Mesenchymal stem cell (in vitro differentiated cells and primary cell): ENCODE measurements around the gene GARIN5B.

Source experiments
- DNase-seq: peaks from one replicate; pipeline ENCODE4 v3.0.0-alpha.2; 2013
- H2AFZ ChIP-seq: one replicate; pipeline ENCODE4 v1.6.1; 2013; ENCODE audit warnings: low read depth, mild to moderate bottlenecking, control low read depth, inconsistent platforms, low read length, moderate library complexity
- H2AK5ac ChIP-seq: 2 replicates; pipeline ENCODE4 v1.6.1; 2013; ENCODE audit warnings: low read length, moderate library complexity, mild to moderate bottlenecking, inconsistent platforms; ENCODE audit not compliant: severe bottlenecking
- H2BK120ac ChIP-seq: one replicate; pipeline ENCODE4 v1.6.1; 2013; ENCODE audit warnings: low read depth, mild to moderate bottlenecking, inconsistent platforms, low read length, moderate library complexity
- H2BK12ac ChIP-seq, 2 experiments: one replicate each; pipeline ENCODE4 v1.6.1; 2013; ENCODE audit warnings: inconsistent platforms in 2 of 2, low read length in 2 of 2, mild to moderate bottlenecking in 2 of 2, moderate library complexity in 2 of 2, control low read depth in 1 of 2
- H2BK15ac ChIP-seq: one replicate; pipeline ENCODE4 v1.6.1; 2013; ENCODE audit warnings: mild to moderate bottlenecking, low read depth, inconsistent platforms; ENCODE audit not compliant: poor library complexity, severe bottlenecking
- H2BK5ac ChIP-seq: 2 replicates; pipeline ENCODE4 v1.6.1; 2013; ENCODE audit warnings: low read depth, mild to moderate bottlenecking, low read length, control low read depth, inconsistent platforms; ENCODE audit not compliant: poor library complexity, severe bottlenecking
- H3K14ac ChIP-seq, 2 experiments: one replicate each; pipeline ENCODE4 v1.6.1; 2013; ENCODE audit warnings: inconsistent platforms in 2 of 2, low read length in 2 of 2, control low read depth in 1 of 2, mild to moderate bottlenecking in 1 of 2, moderate library complexity in 1 of 2
- H3K18ac ChIP-seq, 2 experiments: one replicate each; pipeline ENCODE4 v1.6.1; 2013; ENCODE audit warnings: inconsistent platforms in 2 of 2, low read length in 2 of 2, control low read depth in 1 of 2, low read depth in 1 of 2, mild to moderate bottlenecking in 1 of 2
- H3K23ac ChIP-seq, 2 experiments: one replicate each; pipeline ENCODE4 v1.6.1; 2013; ENCODE audit warnings: inconsistent platforms in 2 of 2, low read length in 2 of 2, mild to moderate bottlenecking in 2 of 2, moderate library complexity in 2 of 2, control low read depth in 1 of 2
- H3K27ac ChIP-seq: 2 replicates; pipeline ENCODE4 v1.5.1; 2013; ENCODE audit warnings: mild to moderate bottlenecking, moderate library complexity, low read length, control low read depth, inconsistent platforms; ENCODE audit not compliant: poor library complexity, severe bottlenecking
- H3K27me3 ChIP-seq, 2 experiments: 2 replicates each; pipeline versions ENCODE4 v1.6.1 to v1.7.0; 2013; ENCODE audit warnings: low read length in 2 of 2, mild to moderate bottlenecking in 2 of 2, moderate library complexity in 2 of 2, control low read depth in 1 of 2, inconsistent platforms in 1 of 2; ENCODE audit not compliant: control insufficient read depth in 1 of 2, insufficient read depth in 1 of 2
- H3K36me3 ChIP-seq, 2 experiments: 2 replicates each; pipeline versions ENCODE4 v1.6.1 to v1.7.0; 2013; ENCODE audit warnings: low read length in 2 of 2, control low read depth in 1 of 2, inconsistent platforms in 1 of 2, low read depth in 1 of 2, mild to moderate bottlenecking in 1 of 2; ENCODE audit not compliant: insufficient read depth in 2 of 2, control insufficient read depth in 1 of 2
- H3K4ac ChIP-seq, 2 experiments: one replicate each; pipeline ENCODE4 v1.6.1; 2013; ENCODE audit warnings: inconsistent platforms in 2 of 2, low read length in 2 of 2, mild to moderate bottlenecking in 2 of 2, moderate library complexity in 2 of 2, control low read depth in 1 of 2, low read depth in 1 of 2
- H3K4me1 ChIP-seq: 2 replicates; pipeline ENCODE4 v1.6.1; 2013; ENCODE audit warnings: low read depth, low read length, control low read depth; ENCODE audit not compliant: control insufficient read depth, insufficient read depth
- H3K4me2 ChIP-seq: 2 replicates; pipeline ENCODE4 v1.6.1; 2013; ENCODE audit warnings: low read length, mild to moderate bottlenecking, inconsistent platforms; ENCODE audit not compliant: poor library complexity, severe bottlenecking
- H3K4me3 ChIP-seq, 2 experiments: 2 replicates each; pipeline versions ENCODE4 v1.5.1 to v1.7.0; 2013; ENCODE audit warnings: low read length in 2 of 2, mild to moderate bottlenecking in 2 of 2, control low read depth in 1 of 2, low read depth in 1 of 2; ENCODE audit not compliant: insufficient read depth in 1 of 2
- H3K79me1 ChIP-seq: replicated peaks from 2 replicates; pipeline ENCODE4 v1.6.1; 2013; ENCODE audit warnings: mild to moderate bottlenecking, control low read depth, low read length, inconsistent platforms; ENCODE audit not compliant: poor library complexity, severe bottlenecking
- H3K9ac ChIP-seq: 2 replicates; pipeline ENCODE4 v1.7.0; 2013; ENCODE audit warnings: mild to moderate bottlenecking, low read length, moderate library complexity
- H3K9me3 ChIP-seq: 2 replicates; pipeline ENCODE4 v1.7.0; 2013; ENCODE audit warnings: mild to moderate bottlenecking, low read length; ENCODE audit not compliant: control insufficient read depth
- H4K8ac ChIP-seq: one replicate; pipeline ENCODE4 v1.6.1; 2013; ENCODE audit warnings: inconsistent platforms, mild to moderate bottlenecking, low read length, moderate library complexity
- H4K91ac ChIP-seq: one replicate; pipeline ENCODE4 v1.6.1; 2013; ENCODE audit warnings: mild to moderate bottlenecking, low read length, inconsistent platforms
- WGBS: methylation state at CpG from one replicate; pipeline ENCODE4 v1.1.7; 2013; ENCODE audit warnings: mixed read lengths; 5-methylcytosine and 5-hydroxymethylcytosine counted together

GARIN5B gene

GRCh38 chr19:55341595-55342531, 21.2 kb downstream of the GARIN5B start:
- H3K4me2 ChIP-seq = peak overlapping the region; percentile 36
- H2AK5ac ChIP-seq = no peak overlapping the region
- H3K23ac ChIP-seq = no peak overlapping the region
- peaks cover 47% of the 10 kb centered on the region for H3K4me1 ChIP-seq
- H3K79me1 ChIP-seq = peaks cover 14% of the 10 kb centered on the region
- H2AFZ ChIP-seq = no peak overlapping the region
- H3K14ac ChIP-seq = no peak overlapping the region
- H3K9ac ChIP-seq = no peak overlapping the region
- no peak overlapping the region for H4K8ac ChIP-seq
- no peak overlapping the region for H2BK12ac ChIP-seq
- H3K36me3 ChIP-seq = peaks cover 16 to 52% of the 10 kb centered on the region in 2 experiments
- H2BK5ac ChIP-seq = no peak overlapping the region
- H3K27me3 ChIP-seq = peaks cover 0 to 5% of the 10 kb centered on the region in 2 experiments
- no peak overlapping the region for H3K27ac ChIP-seq
- no peak overlapping the region for H2BK120ac ChIP-seq
- DNase-seq = peak; percentile 30
- H3K4ac ChIP-seq = no peak overlapping the region
- peak overlapping the region; percentile 58 for H4K91ac ChIP-seq
- H3K9me3 ChIP-seq = no peaks in the 10 kb centered on the region
- WGBS = 92% methylated on average over 48 of the region's 50 CpGs
- H3K18ac ChIP-seq = no peak overlapping the region
- peak overlapping the region in 1 of 2 experiments; percentile 68 for H3K4me3 ChIP-seq
- peak overlapping the region; percentile 41 for H2BK15ac ChIP-seq

GRCh38 chr19:55341171-55341588, 21.9 kb downstream of the GARIN5B start:
- H3K4me3 ChIP-seq = peak overlapping the region in 1 of 2 experiments; percentile 93
- H3K27me3 ChIP-seq = peaks cover 0 to 9% of the 10 kb centered on the region in 2 experiments
- peaks cover 14% of the 10 kb centered on the region for H3K79me1 ChIP-seq
- peaks cover 47% of the 10 kb centered on the region for H3K4me1 ChIP-seq
- no peak overlapping the region for H2BK5ac ChIP-seq
- no peak overlapping the region for H2BK12ac ChIP-seq
- H2BK120ac ChIP-seq = no peak overlapping the region
- no peak overlapping the region for H3K27ac ChIP-seq
- no peak overlapping the region for H2AFZ ChIP-seq
- no peaks in the 10 kb centered on the region for H3K9me3 ChIP-seq
- no peak overlapping the region for H2AK5ac ChIP-seq
- H4K91ac ChIP-seq = no peak overlapping the region
- H3K9ac ChIP-seq = peak overlapping the region; percentile 93
- 6% methylated on average over 13 of the region's 15 CpGs for WGBS
- H2BK15ac ChIP-seq = no peak overlapping the region
- no peak overlapping the region for H3K4ac ChIP-seq
- DNase-seq = peak; percentile 65
- H3K36me3 ChIP-seq = peaks cover 16 to 45% of the 10 kb centered on the region in 2 experiments
- no peak overlapping the region for H4K8ac ChIP-seq
- peak overlapping the region; percentile 98 for H3K4me2 ChIP-seq
- no peak overlapping the region for H3K14ac ChIP-seq
- no peak overlapping the region for H3K18ac ChIP-seq
- no peak overlapping the region for H3K23ac ChIP-seq

GRCh38 chr19:55340784-55341147, 22.3 kb downstream of the GARIN5B start:
- peaks cover 14% of the 10 kb centered on the region for H3K79me1 ChIP-seq
- peak overlapping the region; percentile 45 for H4K91ac ChIP-seq
- H3K9me3 ChIP-seq = no peaks in the 10 kb centered on the region
- no peak overlapping the region for H2BK120ac ChIP-seq
- peaks cover 16 to 41% of the 10 kb centered on the region in 2 experiments for H3K36me3 ChIP-seq
- 5% methylated on average over 12 of the region's 24 CpGs for WGBS
- H3K9ac ChIP-seq = peak overlapping the region; percentile 93
- H3K18ac ChIP-seq = peak overlapping the region; percentile 3 to 91
- DNase-seq = peak; percentile 27
- peak overlapping the region; percentile 46 to 98 for H3K4ac ChIP-seq
- H3K27ac ChIP-seq = no peak overlapping the region
- H2BK5ac ChIP-seq = no peak overlapping the region
- peaks cover 0 to 9% of the 10 kb centered on the region in 2 experiments for H3K27me3 ChIP-seq
- peak overlapping the region; percentile 69 to 93 for H3K4me3 ChIP-seq
- no peak overlapping the region for H4K8ac ChIP-seq
- H3K23ac ChIP-seq = peak overlapping the region in 1 of 2 experiments; percentile 67
- no peak overlapping the region for H2AK5ac ChIP-seq
- no peak overlapping the region for H2AFZ ChIP-seq
- peaks cover 44% of the 10 kb centered on the region for H3K4me1 ChIP-seq
- peak overlapping the region; percentile 98 for H3K4me2 ChIP-seq
- peak overlapping the region in 1 of 2 experiments; percentile 75 for H3K14ac ChIP-seq
- H2BK12ac ChIP-seq = no peak overlapping the region
- H2BK15ac ChIP-seq = peak overlapping the region; percentile 64
